Measurements from ENCODE around the gene MBL2.
A peak's percentile ranks its signal among the peaks of the same experiment; 100 is the strongest.

MBL2 gene

DNA sequence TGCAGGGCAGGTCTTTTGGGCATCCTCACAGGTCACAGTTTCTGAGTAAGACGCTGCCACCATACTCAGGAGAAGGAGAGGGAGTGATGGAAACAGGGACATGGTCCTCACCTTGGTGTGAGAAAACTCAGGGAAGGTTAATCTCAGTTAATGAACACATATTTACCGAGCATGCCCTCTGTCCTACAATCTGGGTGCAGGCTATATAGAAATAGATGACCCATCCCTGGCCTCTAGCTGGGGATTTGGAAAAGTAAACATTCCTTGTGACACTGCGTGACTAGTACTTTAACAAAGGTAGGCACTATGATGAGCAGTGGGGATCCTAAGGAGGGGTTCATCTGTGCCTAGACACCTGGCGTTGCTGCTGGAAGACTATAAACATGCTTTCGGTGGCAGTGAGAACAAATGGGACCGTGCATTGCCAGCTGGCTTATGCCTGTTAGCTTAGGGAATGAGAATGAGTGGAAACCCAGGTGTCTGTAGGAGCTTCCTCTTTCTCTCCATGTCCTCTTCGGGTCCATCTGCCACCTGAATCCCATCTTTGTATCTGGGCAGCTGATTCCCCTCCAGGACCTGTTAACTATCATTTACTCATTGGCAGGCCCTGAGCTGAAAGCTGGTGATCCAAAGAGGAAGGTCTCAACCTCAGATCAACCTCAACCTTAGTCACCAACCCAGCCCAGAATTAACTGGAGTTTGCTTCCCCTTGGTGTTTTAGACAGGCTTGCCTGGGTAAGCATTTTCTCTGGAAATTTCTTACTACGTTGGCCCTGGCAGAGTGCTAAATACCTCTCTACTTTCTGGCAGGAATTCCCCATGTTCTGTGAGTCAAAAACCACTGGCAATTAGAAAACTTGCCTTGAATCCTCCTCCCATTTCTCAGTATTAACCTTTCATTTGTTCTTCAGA is 794 bp downstream of the MBL2 start:
- no peak for DNase-seq

DNA sequence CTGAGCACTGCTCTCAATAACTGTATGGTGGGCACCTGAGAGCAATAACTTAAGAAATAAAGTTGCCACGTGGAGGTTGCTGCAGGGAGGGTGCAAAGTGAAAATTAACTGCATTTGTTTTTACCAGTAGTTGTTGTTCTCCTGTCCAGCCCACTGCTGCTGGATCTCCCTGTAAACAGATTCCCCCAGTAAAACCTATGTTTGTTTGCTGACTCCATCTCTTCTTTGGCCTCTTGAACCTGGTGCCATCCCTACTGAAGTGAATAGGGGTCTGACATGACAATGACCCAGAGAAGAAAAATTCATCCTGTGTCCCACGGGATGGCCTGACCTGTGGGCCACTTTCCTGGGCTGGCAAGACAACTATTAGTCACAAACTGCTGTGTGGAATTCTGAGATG is 1.7 kb downstream of the MBL2 start:
- DNase-seq = no peak

DNA sequence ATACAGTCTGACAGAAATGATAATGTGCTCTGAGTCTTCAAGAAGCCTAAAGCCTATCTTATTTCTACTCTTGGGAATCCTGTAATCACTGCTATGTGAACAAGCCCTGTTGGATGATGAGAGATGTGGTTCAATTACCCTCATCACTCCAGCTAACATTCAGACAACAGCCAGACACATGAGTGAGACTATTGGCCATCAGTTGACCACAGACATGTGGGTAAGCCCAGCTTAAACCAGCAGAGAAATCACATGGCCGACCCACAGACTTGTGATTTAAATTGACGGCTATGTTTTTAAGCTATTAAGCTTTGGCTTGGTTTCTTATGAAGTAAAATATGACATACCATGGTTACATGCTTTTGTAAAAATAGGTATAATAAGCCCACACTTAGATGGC is 2.6 kb downstream of the MBL2 start:
- DNase-seq = no peak

DNA sequence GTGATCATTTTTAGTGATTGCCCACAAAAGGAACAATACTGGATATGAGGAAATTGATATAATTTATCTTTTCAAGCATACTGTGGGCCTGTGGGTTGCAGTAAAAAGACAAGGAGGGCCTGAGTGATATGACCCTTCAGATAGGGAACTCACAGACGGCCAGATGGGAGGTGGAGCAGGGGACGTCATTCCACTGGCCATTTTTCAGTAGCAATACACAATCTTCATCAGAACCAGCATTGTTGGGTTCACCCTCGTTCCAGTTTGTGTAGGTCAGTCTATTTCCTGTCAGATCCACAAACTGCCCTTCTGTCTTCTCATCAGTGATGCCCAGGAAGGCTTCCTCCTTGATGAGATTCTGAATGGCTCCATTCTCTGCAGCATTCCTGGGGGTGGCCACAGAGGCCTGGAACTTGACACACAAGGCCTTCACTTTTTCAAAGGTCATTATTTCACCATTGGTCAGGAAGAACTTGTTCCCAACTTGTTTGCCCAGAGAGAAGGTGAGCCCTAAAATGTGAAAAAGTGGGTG is 4.5 kb downstream of the MBL2 start:
- no peak for DNase-seq

DNA sequence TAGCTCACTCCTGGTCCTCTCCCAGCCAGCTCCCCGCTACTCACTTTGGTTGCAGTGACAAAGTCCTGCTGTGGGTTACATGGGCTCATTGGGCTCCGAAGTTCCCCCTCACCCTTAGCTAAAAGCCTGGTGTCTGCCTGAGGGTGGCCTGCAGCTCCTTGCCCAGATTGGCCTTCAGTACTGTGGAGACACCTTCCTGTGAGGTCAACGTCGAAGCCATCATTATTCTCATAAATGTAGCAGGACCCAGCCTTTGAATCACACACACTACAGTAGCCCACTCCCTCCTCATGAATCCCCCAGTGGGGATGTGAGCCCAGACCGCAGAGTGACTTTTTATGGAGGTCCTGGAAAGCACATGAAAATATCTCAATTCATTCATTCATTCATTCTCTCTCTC is 10.5 kb downstream of the MBL2 start:
- no peak for DNase-seq

DNA sequence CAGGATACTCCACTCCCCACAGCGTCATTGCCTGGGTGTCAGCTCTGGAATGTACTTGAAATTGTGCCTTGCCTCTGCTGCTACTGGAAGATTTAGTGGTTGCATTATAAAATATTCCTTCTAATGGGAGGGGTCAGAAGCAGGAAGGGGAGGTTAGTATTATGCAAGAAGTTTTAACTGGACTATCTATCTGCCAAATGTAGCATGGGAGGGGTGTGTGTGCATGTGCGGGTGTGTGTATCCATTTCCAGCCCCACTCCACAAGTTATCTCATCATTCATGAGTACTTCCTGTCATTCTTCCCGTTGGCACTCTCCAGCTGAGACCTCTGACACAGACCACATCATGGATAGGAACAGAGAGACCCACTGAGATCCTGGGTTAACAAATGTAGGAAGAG is 13.4 kb downstream of the MBL2 start:
- no peak for DNase-seq

DNA sequence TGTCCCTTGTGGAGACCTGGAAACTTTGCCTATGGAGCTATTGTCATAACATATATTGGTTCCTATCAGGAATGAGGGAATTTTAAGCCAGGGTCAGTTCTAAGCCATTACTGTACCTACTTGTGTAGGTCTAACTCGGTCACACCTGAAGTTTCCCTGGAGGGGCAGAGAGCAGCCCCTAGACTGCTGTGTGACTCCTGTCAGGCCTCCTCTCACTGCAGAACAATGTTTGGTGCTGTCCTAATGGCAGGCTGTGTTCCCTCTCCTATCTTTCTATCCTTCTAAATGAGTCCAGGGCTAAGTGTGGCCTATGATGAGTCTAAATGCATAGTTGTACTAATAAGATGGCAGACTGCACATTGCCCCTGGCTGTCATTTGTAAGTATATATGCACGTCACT is 14.2 kb downstream of the MBL2 start:
- no peak for DNase-seq

DNA sequence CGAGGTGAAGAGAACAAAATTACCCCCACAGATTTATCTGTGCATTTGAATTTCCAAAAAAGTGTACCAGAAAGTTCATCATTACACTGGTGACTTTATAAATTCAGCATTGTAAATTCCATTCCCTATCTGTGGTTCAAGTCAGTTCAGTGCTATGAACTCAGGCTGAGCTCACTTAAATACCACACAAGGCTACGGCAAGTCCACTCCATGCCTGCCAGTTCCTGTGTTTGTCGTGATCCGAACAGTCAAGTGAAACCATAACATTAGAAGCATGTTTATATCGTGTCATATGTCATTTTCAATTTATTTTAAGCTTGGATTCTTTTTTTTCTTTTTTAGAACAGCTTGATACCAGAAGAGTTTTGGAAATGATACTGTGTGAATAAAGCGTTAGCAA is 14.8 kb downstream of the MBL2 start:
- DNase-seq = no peak

DNA sequence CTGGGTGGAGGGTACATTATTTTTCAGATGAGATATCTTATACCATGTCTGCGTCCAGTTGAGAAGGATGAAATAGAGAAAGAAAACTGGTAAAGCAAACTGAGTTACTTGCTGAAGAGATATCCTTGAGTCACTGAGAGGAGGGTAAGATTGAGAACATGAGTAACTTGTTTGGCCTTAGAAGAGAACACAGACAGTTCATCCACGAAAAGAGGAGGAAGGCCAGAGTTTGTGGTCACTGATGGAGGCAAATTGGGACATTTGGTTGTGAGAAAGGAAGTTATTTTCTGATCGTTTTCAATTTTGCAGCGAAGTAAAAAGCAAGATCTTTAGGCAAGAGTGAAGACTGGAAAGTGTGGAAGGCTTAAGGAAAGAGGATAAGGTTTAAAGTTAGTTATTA is 15.6 kb downstream of the MBL2 start:
- DNase-seq = no peak

DNA sequence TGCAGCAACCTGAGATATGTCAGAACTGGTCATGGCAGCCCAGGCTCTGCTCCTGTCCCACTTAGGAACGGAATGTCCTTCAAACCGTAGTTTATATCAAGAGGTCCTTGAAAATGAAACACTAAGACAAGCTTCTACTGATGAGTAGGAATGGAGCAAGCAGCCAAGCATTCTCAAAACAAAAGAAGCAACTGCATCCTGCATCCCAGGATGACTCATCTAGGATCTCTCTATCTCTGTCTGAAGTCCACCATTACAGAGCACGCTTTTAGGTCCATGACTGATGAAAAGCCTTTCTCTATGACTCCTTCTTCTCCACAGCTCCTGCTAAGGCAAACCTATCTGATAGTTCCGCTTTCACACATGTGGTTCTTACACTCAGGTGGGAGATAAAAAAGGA is 16.3 kb downstream of the MBL2 start:
- no peak for DNase-seq

DNA sequence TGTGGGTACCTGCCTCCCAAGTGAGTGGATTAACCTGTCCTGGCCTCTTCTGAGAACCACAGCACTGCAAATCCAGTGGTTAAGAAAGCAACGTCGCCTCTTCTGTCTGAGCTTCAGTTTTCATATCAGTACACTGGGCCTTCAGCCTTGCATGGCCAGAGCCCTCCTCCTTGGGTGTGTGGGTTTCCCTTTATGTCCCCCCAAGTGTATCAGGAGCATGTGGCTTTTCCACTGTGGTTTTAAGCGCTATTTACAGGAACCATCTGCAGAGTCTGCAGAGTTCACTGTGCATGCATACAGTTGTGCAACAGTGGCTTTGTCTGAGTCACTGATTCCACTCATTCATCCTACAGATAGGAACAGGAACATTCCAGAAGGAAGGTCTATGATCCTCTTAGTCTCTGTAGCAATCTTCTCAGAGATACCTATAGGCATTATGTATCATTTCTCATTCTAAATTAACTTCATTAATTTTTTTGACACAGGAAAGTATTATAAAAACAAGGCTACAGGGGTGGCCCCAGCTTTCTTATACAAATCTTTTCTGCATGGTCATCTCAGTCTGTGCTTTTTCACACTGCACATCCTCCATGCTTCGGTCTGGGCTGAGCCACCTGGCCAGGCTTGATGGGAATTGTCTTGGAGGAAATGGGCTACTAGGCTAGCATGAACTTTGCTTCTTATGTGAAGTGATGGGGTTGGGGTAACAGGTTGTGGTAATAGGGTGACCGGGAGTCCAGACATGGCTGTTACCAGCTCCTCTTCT is 17.1 kb downstream of the MBL2 start:
- no peak for DNase-seq

DNA sequence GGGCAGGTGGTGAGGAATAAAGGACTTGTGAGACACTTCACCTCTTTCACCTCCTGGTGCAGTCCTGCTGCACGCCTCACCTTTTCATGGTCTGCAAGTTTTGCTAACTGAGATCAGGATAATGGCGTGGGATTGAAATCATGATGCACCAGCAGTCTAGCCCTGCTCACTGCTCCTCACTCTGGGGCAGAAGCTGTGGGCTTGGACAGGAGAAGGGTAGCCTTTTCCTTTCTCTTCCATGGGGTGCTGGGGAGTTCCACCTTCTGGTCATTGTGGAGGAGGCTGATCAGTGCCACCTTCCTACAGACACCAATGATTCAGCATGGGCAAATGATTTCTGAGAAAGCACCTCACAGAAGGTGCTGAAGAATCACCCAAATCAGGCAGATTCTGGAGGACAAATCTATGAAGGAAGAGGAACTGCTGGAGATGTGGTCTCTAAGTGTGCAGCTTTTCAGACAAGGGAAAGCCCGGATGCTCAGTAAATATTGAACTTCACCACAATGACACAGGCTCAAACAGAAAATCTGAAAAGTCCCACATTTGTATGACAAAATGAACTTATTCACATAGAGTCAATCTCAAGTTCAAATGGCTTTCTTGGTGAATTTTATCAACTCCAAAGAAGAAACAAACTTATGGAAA is 19.7 kb downstream of the MBL2 start:
- no peak for DNase-seq

DNA sequence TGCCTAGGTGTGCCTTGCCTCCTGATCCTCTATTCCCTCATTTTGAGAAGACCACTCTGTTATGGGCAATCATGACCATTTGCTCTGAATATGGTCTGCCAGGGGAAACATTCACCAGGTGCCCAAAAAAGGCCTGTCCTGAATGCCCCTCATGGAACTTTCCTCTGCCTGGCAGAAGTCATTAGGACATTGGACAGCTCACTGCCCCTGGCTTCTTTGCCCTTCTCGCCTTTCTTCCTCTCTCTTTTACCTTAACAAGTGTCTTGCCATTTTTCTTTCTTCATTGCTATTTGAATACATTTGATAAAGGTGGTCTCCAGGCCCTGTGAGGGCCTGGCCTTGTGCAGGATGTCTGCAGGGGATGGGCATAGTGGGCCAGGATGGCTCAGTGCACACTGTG is 20.3 kb downstream of the MBL2 start:
- no peak for DNase-seq

DNA sequence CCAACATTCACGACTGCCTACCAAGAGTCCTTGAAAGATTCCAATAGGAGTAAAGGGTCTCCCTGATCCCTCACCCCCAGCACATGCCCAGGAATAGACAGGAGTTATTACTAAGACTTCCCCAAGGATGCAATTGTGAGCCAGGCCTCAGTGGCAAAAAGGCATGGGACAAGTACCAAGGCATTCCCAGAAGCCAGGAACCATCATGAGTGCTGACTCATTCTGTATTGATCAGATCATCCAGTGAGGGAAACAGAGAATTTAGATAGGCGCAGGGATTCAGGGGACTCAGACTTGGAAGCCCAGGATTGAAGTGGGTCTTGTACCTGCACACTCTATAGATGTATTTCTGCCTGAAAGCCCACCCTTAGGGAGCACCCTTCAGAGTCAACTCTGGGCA is 21.2 kb downstream of the MBL2 start:
- no peak for DNase-seq

DNA sequence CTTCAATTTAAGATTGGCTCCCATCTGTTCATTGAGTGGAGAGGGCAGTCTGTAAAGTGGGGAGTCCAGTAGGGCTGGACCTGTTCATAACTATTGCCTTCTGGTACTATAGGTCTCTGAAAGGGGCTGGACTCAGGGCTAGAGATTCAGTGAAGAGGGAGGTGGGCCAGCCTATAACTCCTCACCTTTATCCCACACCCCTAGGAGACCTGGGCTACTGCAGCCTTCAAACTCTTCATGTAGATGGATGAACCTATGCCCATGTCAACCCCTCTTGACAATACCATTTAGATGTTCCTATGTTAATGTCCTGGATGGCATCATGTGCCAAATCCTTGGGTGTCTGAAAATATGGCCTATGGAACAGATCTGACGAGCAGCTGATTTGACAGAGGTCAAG is 22.0 kb downstream of the MBL2 start:
- no peak for DNase-seq

DNA sequence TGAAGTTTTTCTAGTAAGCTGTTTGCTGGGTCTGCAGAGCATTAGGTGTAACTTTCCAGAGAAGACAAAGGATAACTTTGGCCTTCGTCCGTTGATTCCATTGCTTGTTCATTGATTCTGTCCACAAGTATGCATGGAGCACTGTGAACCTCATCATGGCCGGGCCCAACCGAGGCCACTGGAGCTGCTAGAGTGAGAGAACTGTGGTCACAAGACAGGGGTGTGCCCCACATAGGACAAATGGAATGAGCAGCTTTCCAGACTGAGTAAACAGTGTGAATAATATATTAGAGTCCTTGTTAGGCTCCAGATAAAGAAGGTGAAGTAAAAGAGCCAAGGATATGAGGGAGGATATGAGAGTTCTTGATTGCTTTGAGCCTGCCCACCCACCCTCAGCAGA is 24.9 kb downstream of the MBL2 start:
- no peak for DNase-seq

DNA sequence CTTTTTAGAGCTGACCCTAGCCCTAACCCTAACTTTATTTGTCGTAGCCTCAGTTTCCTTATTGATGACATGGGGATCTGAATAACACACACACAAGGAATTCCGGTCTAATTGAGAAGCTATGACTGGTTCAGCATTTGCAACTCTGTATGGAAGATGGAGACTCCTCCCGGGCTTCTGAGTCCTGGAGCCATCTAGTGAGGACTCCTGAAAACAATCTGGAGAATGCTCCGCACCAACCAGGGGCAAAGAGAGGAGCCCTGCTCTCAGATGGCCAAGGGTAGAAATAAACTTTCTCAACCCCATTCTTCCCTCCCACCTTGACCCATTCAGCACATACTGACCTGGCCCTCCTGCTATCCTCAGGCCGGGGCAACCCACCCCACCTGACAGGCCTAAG is 26.4 kb downstream of the MBL2 start:
- no peak for DNase-seq

DNA sequence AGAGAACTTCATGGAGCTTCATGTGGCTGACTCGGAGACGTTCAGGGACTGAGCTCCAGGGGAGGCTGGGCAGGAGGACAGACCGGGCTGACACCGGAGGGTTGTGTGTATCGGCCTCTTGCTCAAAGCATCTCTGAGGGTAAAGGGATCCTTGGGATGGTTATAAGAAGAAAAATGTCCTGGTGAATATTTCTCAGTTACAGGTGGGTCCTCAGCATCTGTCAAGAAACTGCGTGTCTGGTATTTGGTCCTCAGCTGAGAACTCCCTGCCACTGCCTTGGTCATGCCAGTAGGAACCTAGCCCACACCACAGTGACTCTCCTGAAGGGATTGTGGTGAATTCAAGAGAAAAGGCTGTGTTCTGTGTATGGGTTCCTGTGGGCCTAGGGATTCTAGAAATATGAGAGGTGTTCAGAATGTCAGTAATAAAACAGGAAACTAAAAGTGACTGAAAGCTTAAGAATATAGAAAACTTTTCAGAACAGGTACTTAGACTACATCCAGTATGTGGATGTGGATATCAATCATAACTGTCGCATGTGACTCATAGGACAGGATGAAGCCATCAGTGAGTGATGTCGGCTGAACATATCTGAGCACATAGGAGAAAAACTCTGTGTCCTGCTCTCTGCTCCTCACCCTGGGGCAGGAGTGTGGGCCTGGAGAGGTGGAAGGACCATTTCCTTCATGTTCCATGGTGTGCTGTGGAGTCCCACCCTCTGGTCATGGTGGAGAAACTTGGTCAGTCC is 28.4 kb downstream of the MBL2 start:
- DNase-seq = no peak

DNA sequence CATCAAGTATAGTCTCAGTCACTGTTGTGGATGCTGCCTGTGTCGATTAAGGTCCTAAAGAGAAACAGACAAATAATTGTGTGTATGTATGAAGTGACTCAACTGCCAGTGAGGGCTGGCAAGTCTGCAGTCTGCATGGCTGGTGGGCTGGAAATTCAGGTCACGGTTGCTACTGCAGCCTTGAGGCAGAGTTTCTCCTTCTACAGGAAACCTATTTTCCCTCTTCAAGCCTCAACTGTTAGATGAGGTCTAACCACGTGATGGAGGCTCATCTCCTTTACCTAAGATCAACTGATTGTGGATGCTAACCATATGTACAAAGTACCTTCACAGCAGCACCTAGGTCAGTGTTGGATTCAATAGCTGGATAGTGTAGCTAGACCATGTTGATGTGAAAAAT is 29.9 kb downstream of the MBL2 start:
- no peak for DNase-seq

DNA sequence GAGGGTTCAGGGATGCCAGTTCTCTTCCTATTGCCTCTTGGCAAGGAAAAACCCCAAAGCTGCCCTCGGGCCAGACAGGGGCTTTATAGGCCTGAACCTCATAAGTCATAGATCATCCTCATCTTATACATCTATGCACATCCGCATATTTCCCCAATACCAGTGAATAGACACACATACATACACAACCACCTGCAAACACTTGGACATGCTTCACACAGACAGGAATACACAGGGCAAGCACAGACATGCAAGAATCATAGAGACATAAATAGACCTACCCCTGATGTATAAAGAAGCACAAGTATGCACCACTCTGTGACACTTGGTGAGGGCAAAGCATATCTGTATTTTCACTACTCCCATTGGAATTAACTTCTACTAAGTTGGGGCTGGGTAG is 30.7 kb downstream of the MBL2 start:
- DNase-seq = no peak

DNA sequence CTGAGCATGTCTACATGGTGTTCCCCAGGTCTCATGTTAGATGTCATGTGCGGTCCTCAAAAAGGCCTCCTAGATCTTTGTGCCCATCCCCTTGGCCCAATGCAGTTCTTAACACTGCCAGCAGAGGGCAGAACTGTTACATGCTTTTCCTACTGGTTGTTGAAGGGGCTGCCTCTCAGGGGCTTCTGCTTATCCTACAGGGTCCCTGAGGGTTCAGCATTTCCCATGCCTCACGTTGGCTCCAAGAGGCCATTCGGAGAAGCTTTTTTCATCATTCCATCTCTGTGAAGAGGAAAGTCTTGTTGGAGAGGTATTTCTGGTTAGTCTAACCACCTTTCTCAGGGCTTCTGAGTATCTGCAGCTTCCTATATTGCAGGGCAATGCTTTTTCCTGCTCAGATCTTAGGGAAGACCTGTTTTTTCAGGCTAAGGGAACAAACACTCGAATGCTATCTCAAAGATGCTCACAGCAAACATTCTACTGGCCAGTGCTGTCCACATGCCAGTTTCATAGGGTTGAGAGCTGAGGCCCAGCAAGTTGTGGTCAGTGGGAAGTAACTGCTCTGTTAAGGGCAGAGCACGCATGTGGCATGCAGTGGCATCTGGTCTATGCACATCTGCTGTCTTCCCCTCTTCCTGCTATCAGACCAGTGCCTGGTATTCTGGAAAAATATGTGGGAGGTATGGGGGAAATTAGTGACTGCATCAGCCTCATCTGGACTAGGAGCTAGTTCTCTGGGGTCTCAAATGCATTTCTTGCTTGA is 31.5 kb downstream of the MBL2 start:
- DNase-seq = peak; percentile 20

DNA sequence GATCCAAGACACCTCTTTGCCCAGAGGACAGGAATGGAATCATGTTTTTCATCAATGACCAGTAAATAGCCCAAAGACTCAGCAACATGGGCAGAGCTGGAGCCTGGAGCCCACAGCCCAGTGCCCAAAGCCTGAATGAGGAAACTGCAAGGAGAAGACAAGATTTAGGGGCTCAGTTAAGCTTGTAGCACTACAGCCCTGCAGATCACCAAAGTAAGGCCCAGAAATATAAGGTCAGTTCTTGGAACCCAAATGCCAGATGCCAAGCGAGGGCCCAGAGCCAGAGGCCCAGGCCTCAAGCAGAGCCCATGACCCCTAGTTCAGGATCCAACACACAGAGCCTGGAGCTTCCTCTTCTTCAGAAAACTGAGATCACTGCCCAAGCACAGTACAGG is 32.4 kb downstream of the MBL2 start:
- DNase-seq = no peak

Measured in activated CD8-positive, alpha-beta memory T cell treated with anti-CD3 and anti-CD28 coated beads, Interleukin-2, amount 50 U/mL, for 4 hours (primary cell).